NAMALWA (cell line): ENCODE results near the gene DMWD.
"Not testable (repeated sequence)": the region's sequence is repeated elsewhere in the genome, so short reads cannot be mapped to it uniquely, and the experiment has no call there.

Experiments
- DNase-seq: peaks from one replicate; pipeline ENCODE4 v3.0.0-alpha.2; 2015; ENCODE audit warnings: low spot score

The DMWD gene

DNA sequence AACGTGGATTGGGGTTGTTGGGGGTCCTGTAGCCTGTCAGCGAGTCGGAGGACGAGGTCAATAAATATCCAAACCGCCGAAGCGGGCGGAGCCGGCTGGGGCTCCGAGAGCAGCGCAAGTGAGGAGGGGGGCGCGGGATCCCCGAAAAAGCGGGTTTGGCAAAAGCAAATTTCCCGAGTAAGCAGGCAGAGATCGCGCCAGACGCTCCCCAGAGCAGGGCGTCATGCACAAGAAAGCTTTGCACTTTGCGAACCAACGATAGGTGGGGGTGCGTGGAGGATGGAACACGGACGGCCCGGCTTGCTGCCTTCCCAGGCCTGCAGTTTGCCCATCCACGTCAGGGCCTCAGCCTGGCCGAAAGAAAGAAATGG lies 22.8 kb downstream of the DMWD start:
- peak; percentile 73 for DNase-seq

DNA sequence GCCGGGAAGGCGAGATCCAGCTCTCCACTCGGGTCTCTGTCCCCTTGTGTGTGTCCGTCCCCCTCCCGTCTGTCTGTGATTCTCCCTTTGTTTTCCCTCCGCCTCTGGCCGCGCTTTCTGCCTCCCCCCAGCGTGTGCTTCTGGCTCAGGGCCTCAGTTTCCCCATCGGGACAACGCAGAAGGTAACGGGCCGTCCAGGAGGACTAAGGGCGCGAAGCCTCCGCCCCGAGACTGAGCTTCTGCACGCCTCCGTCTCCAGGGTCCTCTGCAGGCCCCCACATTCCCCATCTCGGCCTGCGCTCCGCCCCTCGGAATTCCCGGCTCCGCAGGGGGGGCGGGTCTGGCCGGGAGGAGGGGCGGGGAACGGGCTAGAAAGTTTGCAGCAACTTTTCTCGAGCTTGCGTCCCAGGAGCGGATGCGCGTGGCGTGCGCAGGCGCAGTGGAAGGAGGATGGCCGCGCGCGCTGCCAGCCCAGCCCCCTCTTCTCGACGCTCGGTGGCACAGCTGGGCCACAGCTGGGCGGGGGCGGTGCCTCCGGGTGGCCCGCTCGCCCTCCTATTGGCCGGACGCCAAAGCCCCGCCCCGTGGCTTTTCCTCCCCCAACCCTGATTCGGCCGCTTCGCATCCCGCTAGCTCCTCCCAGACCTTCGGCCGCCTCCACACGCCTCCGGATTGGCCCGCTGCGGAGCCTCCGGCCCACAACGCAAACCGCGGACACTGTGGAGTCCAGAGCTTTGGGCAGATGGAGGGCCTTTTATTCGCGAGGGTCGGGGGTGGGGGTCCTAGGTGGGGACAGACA lies 23.5 kb downstream of the DMWD start, which contains the start of gene SIX5:
Gene SIX5, minus strand, starts transcription at position 269 of the 799 bp plus-strand sequence. CDS start 408 bp downstream, outside the sequence.
- DNase-seq = peak; percentile 97

DNA sequence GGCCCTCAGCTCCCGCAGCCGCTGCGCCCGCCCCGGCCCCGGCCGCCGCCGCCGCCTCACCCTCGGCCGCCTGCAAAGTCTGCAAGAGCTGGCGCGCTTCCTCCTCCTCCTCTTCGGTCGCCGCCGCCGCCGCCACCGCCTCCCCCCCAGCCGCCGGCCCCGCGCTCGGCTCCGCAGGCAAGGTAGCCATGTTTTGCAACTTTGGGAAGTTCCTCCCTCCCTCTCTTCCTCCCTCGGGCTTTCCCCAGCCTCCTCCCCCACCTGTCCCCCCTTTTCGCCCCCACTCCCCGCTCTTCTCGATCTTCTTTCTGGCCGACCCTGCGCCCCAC lies 24.0 kb downstream of the DMWD start:
- peak; percentile 60 for DNase-seq

DNA sequence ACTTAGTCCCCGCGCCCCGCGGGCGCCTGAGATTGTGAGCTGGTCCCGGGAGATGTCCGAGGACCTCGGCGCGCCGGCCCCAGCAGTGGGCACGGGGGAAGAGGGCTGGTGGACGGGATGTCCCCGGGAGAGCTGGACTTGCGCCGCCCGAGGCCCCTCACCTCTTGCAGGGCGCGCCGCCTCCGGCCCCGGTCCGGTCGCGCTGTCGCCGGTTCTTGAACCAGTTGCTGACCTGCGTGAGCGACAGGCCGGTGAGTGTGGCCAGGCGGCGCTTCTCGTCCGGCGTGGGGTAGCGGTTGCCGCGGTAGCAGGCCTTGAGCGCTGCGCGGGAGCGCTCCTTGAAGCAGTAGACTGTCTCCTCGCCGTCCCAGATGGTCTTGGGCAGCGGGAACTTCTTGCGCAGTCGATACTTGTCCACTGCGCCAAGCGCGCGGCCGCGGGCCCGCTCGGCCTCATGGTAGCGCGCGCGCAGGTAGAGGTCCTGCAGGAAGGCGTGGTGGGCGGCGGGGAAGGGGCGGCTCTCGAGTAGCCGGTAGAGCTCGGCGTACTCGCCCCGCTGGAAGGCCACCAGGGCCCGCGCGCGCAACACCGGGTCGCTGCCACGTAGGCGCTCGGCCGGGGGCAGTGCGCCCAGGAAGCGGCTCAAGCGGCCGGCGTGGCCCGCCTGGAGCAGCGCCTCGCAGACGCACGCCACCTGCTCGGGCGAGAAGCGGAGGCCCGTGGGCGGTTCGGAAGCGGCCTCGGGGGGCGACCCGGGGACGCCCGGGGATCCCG lies 24.6 kb downstream of the DMWD start:
- no peak for DNase-seq

DNA sequence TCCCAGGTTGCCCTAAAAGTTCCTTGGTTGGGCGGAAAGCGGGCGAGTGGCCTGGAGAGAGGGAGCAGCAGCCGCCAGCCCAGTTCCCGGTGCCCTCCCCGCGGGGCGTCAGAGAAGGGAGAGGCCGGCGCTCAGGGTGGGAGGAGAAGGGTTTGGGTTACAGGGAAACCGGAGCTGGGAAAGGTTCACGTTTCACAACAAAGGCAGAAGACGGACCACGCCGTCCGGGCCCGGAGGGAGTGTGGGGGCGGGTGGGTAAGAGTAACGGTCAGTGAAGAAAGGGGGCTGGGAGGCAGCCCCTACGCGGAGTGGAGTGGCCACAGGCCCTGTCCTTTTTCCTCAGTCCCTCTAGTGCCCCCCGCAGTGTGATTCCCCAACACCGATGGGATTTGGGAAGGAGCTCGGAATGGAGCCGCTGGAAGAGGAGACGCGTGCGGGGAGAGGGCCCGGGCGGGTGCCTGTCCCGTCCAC lies 25.2 kb downstream of the DMWD start:
- no peak for DNase-seq

DNA sequence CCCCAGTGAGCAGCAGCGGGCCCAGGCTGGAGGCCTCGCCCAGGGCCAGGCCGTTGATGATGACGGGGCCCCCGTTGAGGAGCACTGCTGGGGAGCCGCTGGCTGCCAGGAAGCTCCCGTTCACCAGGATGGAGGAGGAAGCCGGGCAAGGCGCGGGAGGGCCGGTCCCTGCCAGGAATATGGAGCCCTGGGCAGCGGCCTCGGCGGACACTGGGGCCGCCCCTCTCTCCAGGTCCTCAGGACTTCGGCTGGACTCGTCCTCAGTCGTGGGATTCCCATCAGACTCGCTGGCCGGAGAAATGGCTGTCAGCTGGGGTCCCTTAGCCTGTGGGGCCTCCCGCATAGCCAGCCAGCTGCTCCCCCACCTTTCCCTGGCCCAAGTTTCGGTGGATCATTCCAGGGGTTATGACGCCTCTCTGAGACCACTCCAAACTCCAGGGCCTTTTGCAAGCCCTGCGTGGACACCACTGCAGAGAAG lies 25.7 kb downstream of the DMWD start:
- no peak for DNase-seq

DNA sequence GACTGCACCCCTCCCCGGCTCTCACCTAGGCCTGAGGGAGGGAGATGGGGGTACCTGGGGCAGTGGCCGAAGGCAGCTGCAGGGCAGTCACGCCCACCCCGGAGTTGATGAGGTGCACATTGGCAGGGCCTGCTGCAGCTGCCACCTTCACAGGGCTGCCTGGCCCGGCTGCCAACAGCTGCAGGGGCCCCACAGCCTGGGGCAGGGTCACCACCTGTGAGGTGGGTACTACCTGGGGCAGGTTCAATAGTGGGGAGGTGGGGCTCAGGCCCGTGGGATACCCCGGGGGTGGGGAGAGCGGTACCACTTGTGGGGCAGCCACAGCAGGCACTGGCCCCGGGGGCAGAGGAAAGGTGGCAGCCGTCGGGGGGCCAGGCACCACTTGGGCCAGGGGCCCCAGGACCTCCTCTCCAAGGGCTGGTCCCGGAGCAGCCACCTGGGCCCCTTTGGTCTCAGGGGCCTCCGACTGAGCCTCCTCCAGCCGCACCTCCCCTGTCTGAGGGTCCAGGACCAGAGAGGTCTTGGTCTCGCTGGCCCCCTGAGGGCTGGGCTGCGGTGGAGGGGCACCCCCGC lies 26.3 kb downstream of the DMWD start:
- DNase-seq = no peak

DNA sequence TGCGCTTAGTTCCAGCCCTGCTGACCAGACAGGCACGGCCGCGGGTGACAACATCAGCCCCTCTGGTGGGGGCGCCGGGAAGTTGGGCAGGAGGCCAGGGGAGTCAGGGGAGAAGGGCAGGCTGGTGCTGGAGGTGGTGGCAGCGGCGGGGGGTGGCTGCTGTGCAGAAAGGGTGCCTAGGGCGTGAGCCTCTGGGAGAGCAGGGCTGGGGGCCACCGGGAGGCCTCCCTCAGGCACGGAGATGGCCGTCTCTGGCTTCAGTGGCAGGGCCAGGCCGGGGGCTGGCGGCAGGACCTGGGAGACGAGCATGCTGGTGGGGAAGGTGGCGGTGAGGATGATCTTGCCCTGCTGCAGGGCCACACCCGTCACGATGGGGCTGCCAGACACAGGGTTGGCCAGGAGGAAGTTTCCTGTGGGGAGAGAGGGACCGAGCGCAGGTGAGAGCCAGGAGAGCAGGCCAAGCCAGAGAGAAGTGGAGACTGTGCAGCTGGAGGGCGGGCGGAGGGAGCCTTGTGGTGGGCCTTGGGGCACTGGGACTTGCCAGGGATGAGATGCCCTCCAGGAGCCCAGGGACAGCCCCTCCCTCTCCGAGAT lies 26.8 kb downstream of the DMWD start:
- no peak for DNase-seq

DNA sequence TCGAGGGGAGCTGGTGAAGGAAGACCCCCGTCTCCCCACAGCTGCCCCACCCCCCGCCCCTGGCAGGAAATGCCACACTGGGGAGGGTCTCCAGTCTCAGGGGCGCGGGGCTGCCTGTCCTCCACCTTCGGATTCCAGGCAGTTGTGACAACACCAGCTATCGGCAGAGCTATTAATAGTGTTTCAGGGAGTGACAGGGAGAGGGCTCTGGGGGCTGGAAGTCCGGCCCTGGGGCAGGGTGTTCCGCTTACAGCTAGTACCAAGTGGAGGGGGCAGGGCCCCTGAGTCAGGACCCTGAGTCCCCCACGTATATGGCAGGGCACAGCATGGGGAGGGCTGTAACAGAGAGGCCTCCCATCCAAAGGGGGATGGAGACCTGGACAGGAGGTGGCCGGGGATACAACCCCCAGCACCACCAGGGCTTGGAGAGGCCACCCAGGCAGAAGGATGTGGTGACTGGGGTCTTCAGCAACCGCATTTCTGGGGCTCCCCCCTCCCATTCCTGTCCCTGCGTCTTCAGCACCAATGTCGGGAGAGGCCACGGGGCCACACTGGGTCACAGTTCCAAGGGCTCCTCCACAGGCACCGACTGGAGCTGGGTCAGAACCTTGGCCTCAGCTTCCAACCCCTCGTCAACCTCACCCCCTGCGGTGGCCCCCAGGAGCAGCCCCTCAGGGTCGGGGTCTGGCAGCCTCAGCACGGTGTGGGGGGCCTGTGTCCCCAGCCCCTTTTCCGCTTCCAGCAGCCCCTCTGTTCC lies 27.5 kb downstream of the DMWD start:
- DNase-seq = no peak

DNA sequence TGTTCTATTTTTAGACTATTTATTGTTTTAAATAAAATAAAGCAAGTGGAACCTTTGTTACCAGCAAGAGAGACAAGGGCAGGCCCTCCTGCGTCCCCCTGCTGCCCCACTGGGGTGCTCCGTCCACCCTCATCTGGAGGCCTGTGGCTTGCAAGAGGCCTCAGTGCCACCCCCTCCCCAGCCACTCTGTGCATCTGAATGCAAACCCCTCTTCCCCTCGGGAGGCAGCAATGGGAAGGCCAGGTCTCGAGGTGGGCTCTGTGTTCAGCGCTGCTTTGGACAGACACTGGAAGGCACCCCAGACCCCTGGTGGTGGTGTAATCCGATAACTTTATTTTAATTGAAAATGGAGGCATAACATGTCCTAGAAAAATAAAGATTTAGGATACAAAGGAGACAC lies 28.2 kb downstream of the DMWD start:
- DNase-seq = no peak

DNA sequence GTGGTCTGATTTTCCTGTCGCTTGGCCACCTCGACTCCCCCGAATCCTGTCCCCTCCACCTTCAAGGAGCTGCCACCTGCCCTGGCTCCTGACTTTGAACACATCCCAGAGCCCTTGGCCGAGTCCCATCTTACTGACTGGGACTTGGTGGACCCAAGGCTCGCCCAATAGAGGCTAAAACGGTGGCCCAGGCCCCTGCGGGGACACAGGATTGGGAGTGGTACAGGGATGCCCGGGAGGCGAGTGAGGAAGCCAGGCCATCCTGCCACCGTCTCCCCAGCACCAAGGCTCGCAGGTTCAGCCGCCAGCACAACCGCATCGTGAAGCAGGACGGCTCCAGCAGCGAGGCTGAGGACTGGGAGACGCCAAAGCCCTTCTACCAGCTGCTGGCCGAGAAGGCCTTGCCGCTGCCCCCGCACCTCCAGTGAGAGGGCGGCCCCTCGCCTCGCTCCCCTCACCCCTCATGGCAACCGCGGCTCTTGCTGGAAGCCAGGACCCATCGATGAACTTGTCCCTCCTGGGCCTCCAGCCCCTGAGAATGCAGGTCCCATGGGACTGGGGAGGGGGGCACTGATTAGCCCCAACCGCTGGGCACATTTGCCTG lies 28.9 kb downstream of the DMWD start:
- DNase-seq = no peak

DNA sequence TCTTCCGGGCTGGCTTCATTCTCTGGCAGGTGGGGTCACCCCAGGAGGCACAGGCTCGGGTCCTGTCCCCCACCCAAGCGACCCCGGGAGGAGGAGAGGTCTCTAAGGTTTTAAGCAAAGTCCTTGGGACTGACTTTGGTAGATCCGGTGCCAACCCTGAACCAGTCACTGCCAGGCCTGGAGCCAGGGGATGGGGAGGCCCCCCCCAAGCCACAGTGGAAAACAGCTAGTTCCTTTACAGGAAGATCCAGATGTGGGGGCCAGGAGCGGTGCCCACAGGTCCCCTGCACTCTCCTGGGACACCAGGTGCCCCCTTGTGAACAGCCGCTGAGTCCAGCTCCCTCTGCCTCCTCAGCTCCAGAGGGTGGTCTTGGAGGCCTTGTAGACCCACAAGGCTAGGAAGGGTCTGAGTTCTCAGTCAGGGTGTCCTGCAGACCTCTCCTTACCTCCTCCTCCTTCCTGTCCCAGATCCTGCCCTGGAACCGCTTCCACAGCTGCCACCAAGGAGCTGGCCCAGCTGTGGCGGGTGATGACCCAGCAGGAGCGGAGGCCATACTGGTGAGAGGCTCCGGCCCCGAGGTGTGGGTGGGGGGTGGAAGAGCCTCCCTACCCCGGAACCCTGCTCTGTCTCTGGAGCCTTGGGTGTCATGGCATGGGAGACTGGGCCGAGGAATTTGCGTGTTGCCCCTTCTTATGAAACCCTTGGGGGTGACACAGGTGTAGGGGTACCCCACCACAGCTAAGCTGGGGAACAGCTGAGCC lies 29.6 kb downstream of the DMWD start:
- no peak for DNase-seq

DNA sequence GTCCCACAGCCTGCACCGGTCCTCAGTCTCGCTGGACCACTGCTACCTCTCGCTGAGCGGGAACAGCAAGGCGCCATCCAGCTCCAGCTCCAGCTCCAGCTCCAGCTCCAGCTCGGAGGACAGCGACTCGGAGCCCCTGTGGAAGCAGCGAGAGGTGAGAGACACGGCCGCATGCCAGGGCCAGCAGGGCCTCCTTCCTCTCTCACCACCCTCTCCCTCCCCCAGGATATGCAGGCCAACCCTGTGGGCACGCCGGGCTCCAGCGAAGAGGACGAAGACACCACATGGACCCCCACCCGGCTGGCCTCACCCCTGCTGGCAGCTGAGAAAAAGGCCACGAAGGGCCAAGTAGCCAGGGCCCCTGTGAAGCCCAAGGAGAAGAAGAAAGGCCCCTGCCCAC lies 30.9 kb downstream of the DMWD start:
- DNase-seq = no peak

DNA sequence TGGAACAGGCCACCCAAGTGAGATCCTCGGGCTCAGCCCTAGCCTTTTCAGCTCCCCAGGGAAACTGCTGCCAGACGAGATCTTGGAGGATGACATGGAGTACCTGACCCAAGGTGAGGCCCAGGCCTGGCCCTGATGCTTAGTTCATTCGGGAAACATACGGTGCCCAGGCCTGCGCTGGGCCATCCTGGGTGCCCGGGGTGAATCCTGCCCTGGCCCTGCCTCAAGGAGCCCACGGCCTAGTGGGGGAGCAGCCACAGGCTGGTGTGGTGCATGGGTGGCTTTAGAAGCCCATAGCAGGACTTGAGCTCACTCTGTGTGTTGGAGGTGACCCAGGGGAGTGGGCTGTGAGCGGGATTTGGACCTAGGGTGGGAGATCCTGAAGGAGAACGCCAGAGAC lies 33.7 kb downstream of the DMWD start:
- DNase-seq = no peak

DNA sequence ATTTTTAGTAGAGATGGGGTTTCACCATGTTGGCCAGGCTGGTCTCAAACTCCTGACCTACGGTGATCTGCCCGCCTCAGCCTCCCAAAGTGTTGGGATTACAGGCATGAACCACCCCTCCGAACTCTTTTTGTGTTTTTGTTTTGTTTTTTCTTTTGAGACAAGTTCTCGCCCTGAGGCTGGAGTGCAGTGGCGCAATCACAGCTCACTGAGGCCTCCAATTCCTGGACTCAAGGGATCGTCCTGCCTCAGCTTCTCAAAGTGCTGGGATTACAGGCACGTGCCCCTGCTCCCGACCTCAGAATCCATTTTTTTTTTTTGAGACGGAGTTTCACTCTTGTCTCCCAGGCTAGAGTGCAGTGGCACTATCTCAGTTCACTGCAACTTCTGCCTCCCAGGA lies 35.0 kb downstream of the DMWD start:
- no peak for DNase-seq

DNA sequence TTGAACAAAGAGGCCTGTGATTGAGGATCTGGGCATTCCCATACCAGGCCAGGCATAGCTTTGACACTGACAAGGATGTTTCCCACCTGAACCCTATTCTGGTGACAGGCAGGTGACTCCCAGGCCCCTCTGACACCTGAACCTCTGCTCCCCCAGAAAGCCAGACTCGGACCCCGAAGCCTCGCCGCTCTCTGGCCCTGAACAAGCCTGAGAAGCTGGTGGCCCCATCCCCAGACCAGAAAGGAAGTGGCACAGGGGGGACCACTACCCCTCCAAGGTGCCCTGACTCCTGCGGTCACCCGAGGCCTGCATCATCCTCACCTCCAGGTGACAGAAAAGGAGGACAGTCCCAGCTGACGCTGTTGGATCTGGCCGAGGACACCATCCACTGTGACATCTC lies 38.3 kb downstream of the DMWD start:
- no peak for DNase-seq

DNA sequence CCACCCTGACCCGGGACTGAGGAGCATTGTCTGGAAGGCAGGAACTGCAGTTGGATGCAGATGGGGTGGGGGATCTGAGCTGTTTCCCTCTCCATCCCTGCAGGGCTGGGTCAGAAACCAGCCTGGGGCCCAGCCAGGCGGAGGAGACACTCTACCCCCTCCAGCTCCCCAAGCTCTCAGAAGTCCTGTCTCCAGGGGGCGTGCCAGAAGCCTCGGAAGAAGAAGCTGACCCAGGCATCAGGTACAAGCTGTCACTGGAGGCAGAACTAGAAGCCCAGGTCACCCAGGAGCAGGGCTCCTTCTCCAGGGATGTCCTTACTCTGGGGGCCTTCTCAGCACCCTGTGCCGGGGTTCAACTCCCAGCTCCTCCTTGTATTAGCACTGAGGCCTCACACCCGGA lies 39.1 kb downstream of the DMWD start:
- DNase-seq = peak; percentile 41

DNA sequence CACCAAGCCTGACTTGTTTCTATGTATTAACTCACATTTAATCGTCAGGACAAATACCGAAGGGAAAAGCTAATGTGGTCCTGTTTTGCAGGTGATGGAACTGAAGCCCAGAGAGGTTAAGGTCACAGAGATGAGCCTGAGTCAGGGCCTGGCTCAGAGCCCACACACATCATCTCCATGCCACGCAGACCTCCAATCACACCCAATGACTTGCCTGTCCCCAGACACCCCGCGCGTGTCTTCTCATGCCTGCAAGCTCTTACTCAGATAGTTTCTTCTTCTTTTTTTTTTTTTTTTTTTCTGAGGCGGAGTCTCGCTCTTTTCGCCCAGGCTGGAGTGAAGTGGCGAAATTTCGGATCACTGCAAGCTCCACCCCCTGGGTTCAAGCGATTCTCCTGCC lies 40.0 kb downstream of the DMWD start:
- no peak for DNase-seq

DNA sequence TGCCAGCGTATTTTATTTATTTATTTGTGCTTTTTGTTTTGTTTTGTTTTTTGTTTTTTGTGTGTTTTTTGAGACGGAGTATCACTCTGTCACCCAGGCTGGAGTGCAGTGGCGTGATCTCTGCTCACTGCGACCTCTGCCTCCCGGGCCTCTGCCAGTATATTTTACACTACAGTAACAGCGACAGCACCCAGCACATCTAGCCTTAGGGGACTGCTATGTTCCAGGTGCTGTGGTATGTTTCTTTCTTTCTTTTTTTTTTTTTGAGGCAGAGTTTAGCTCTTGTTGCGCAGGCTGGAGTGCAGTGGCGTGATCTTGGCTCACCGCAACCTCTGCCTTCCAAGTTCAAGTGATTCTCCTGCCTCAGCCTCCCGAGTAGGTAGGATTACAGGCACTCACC lies 41.2 kb downstream of the DMWD start:
- not testable (repeated sequence) for DNase-seq

DNA sequence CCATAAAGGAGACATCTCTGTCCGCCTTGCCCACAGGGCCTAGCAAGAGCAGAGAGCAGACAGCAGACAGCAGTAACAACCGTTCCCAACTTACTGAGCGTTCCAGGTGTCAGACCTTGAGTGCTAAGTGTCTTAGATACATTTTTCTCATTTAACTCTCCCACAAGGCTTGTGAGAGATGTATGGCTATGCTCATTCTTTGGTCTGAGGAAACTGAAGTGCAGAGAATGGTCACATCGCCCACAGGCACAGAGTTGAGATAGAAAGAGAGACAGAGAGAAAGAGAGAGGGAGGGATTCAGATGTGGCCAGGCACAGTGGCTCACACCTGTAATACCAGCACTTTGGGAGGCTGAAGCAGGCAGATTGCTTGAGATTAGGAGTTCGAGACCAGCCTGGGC lies 45.1 kb downstream of the DMWD start:
- no peak for DNase-seq

DNA sequence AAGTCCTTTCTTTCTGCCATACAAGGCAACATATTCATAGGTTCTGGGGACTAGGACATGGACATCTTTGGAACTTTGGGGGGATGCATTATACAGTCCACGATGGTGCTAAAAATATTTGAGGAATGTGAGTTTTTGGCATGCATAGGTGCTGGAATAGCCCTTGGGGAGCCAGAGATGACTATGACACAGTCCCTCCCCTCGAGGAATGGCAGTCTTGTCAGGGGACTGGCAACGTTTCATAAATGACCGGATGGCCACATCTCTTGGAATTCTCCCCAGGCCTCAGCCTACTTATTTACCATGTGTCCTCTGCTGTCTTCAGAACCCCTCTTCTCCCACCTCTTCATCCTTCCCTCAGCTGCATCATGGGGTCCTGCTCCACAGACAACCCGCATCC lies 45.8 kb downstream of the DMWD start:
- DNase-seq = no peak
